Mucosa of stomach (tissue), 1 donor: ENCODE measurements around the gene PLPPR2.
A peak's percentile ranks its signal among the peaks of the same experiment; 100 is the strongest.
"Not testable (repeated sequence)": the region's sequence is repeated elsewhere in the genome, so short reads cannot be mapped to it uniquely, and the experiment has no call there.

Source experiments
- H3K27me3 ChIP-seq: one replicate; pipeline ENCODE4 v1.7.0; 2013; ENCODE audit warnings: mild to moderate bottlenecking, low read length; ENCODE audit not compliant: control insufficient read depth, insufficient read depth
- H3K36me3 ChIP-seq: one replicate; pipeline ENCODE4 v1.7.0; 2013; ENCODE audit warnings: low read length; ENCODE audit not compliant: control insufficient read depth, insufficient read depth
- H3K4me1 ChIP-seq: one replicate; pipeline ENCODE4 v1.7.0; 2013; ENCODE audit warnings: mild to moderate bottlenecking, low read length; ENCODE audit not compliant: control insufficient read depth, insufficient read depth
- H3K4me3 ChIP-seq: one replicate; pipeline ENCODE4 v1.7.0; 2013; ENCODE audit warnings: low read length
- H3K9ac ChIP-seq: one replicate; pipeline ENCODE4 v1.7.0; 2013; ENCODE audit warnings: mild to moderate bottlenecking, low read length, moderate library complexity
- H3K9me3 ChIP-seq: one replicate; pipeline ENCODE4 v1.7.0; 2013; ENCODE audit warnings: mild to moderate bottlenecking, low read length, moderate library complexity; ENCODE audit not compliant: control insufficient read depth
- donor health status: Pancreatic carcinoma.

PLPPR2 gene

DNA sequence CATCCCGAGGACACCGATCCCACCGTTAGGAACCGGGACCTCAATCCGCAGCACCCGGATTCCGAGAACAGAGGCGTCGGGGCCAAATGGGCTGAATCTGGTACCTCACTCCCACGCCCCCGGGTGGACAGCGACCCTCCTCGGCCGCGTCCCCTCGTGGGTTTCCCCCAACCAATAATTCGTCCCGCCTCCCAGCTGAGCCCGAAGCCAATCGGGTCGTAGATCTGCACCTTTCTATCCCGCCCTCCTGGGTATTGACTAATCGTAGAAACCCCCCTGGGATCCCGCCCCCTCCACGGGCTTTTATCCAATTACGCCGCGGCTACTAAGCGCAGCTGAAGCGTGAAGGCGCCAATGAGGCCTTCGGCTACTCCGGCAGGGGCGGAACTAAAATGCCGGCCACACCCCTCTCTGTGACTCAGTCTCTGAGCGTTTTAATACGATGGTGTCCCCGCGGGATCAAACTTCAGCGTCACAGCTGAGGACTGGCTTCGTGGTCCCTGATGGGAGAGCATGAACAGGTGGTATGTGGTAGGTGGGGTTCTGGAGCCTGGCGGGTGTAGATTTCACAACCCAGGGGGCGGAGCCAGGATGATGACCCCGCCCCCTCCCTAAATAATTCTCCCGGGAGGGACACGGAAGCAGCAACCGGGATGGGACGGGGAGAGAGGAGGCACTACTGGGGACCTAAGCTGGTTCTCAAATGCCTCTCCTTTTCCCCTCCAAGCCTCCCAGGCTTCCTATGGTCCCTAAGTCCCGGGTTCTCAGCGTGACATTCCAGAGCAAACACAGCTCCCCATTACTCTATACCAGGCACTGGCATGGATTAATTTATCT is 8.9 kb upstream of the PLPPR2 start, which contains the start of the genes CCDC159 and TMEM205:
Gene CCDC159, plus strand, starts transcription at position 416 of the 837 bp plus-strand sequence. Its CDS starts 88 bp downstream, at position 504.
Gene TMEM205, minus strand, starts transcription at position 165 of the 837 bp plus-strand sequence. CDS start 649 bp downstream, outside the sequence.
- peak within 1 kb of the TSS; percentile 39 for H3K4me3 ChIP-seq
- no peaks in the 10 kb centered on the region for H3K27me3 ChIP-seq
- H3K36me3 ChIP-seq, result no peaks in the 10 kb centered on the region
- no peaks in the 10 kb centered on the region for H3K9me3 ChIP-seq
- H3K9ac ChIP-seq, result peak within 1 kb of the TSS; percentile 61
- peaks cover 17% of the 10 kb centered on the region for H3K4me1 ChIP-seq

DNA sequence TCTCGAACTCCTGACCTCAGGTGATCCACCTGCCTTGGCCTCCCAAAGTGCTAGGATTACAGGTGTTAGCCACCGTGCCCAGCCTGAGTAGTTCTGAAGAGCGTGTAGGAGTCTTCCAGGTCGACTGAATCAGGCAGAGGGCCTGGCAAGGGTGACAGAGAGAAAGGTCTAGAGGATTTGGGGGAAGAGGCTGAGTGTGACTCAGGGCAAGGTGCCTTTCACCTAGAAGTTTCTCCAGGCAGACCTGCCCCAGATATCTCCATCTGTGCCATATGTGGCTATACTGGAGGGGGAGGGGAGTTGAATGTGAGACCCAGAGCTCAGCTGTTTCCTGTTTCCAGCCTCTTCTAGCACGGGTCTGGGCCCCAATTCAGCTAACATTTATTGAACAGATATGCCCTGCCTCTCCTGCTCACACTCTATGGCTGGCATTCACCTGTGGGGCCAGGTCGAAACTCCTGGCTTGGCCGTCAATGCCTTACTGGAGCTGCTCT is 7.6 kb upstream of the PLPPR2 start:
- H3K9me3 ChIP-seq, result no peaks in the 10 kb centered on the region
- H3K36me3 ChIP-seq, result no peaks in the 10 kb centered on the region
- H3K27me3 ChIP-seq, result no peaks in the 10 kb centered on the region
- H3K4me3 ChIP-seq, result no peak overlapping the region
- H3K4me1 ChIP-seq, result peaks cover 17% of the 10 kb centered on the region
- H3K9ac ChIP-seq, result no peak overlapping the region

DNA sequence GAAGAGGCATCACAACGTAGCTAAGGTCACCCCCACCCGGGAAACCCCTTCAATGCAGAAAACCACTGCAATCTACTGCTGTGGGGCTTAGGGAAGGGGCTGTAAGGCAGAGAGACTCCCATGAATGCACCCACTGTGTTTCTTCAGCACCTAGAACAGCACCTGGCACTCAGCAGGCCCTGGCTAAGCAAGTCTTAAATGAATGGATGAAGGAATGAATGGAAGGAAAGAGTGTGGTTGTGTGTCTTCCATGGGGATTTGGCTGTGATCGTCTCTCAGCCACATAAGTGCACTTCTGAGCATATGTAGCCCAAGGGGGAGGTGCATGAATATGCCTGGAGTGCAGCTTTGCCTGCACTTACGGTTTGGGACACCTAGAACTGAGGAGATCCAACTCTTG is 6.1 kb upstream of the PLPPR2 start:
- Histone ChIP-seq H3K36me3 (no peaks in the 10 kb centered on the region), H3K4me1 (peaks cover 15% of the 10 kb centered on the region), H3K4me3 (no peak overlapping the region), H3K9ac (no peak overlapping the region), H3K9me3 (no peaks in the 10 kb centered on the region), H3K27me3 (no peaks in the 10 kb centered on the region)

DNA sequence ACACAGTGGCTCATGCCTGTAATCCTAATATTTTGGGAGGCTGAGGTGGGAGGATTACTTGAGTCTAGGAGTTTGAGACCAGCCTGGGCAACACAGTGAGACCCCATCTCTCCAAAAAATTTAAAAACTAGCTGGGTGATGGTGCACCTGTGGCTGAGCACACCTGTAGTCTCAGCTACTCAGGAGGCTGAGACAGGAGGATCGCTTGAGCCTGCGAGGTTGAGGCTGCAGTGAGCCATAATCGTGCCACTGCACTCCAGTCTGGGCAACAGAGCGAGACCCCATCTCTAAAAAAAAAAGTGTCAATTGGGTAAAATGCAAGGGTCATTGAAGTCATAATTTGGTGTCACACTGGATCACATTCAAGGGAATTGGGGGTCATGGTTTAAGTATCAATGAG is 1.1 kb upstream of the PLPPR2 start:
- H3K27me3 ChIP-seq, H3K36me3 ChIP-seq, H3K4me1 ChIP-seq, H3K9me3 ChIP-seq, H3K4me3 ChIP-seq, H3K9ac ChIP-seq: not testable (repeated sequence)

DNA sequence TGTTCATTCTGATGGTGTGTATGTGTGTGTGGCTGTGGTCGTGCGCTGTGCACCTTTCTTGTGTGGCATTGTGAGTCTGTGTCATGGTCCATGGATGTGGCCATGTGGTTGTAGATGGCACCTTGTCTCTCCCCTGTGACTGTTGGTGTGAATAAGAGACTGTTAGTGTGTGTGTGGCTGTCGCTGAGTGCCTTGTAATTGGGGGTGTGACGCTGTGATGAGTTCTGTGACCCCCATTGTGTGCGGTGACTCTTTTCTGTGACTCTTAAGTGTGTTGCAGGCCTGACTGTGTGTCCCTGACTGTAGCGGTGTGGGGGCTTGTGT is 804 bp downstream of the PLPPR2 start:
- Histone ChIP-seq H3K4me3 (no peak overlapping the region), H3K4me1 (peaks cover 8% of the 10 kb centered on the region), H3K9ac (peak overlapping the region; percentile 47), H3K9me3 (no peaks in the 10 kb centered on the region), H3K27me3 (no peaks in the 10 kb centered on the region), H3K36me3 (no peaks in the 10 kb centered on the region)

DNA sequence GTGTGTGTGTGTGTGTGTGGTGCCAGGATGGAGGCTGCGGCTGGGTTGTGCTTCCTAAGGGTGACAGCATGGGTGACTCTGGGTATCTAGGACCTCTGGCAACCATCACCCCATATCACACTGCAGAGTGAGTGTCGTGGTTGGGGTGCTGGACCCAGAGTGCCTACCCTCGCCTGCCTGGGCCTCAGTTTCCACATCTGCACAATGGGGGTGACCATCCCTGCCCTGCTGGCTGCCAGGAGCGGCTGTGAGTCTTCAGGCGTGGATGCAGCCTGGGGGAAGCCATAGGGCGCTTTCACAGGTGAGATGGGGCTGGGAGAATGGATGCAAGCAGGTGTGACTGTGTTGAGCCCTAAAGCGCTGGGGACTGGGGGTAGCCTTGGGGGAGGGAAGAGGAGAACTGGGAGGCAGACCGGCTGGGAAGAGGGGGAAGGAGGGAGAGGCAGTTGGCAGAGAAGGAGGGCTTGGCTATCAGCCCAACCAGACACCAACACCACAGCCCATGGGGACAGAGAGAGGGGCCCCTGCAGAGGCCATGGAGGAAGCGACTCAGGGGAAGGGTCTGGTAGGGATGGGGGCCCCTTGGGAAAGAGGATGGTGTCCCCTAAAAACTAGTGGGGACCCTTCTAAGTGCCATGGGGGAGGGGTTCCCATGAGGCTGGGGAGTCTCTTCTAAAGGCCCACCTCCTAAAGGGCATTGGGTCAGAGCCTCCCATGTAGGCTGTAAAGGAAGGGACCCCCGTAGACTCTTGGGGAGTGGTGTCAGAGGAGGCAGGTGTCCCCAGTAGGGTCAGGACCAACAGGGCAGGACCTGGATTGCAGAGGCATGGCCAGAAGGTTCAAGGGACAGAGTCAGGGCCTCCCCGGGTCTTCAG is 1.7 kb downstream of the PLPPR2 start:
- no peaks in the 10 kb centered on the region for H3K27me3 ChIP-seq
- H3K9ac ChIP-seq, result no peak overlapping the region
- H3K4me1 ChIP-seq, result peaks cover 12% of the 10 kb centered on the region
- no peak overlapping the region for H3K4me3 ChIP-seq
- no peaks in the 10 kb centered on the region for H3K9me3 ChIP-seq
- no peaks in the 10 kb centered on the region for H3K36me3 ChIP-seq

DNA sequence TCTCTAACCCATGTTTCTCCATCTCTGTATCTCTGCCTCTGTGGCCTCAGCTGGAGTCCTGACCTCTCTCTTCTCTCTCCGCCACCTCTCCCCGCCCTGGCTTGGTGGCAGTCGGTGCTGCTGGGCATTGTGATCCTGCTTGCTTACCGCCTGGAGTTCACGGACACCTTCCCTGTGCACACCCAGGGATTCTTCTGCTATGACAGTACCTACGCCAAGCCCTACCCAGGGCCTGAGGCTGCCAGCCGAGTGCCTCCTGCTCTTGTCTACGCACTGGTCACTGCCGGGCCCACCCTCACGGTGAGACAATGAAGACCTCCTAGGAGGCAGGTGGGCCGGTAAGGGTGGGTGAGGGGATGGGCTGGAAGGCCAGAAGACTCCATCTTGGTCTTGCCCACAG is 4.2 kb downstream of the PLPPR2 start:
- Histone ChIP-seq H3K9me3 (no peaks in the 10 kb centered on the region), H3K4me3 (no peak overlapping the region), H3K36me3 (no peaks in the 10 kb centered on the region), H3K4me1 (peaks cover 13% of the 10 kb centered on the region), H3K9ac (no peak overlapping the region), H3K27me3 (no peaks in the 10 kb centered on the region)

DNA sequence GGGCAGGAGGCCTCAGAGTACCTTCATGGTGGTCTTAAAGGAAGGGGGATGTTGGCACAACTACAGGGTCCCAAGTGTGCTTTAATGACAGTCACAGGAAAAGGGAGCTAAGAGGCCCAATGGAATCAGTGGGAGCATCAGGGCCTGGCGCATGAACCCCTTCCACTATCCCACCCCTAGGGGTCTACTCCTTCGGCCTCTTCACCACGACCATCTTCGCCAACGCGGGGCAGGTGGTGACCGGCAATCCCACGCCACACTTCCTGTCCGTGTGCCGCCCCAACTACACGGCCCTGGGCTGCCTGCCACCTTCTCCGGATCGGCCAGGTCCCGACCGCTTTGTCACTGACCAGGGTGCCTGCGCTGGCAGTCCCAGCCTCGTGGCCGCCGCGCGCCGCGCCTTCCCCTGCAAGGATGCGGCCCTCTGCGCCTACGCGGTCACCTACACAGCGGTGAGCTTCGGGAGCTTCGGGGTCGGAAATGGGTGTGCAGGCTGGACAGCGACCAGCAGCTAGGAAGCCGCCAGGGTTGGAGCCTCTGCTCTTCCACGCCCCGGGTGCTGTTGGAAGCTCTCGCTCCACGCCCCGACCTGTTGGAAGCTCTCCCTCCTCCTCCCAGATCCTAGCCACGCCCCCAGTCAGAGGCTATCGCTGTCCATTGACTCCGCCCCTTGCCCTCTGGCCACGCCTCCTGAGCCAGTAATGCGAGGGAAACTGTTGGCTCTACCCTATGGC is 6.0 kb downstream of the PLPPR2 start:
- Histone ChIP-seq H3K27me3 (no peaks in the 10 kb centered on the region), H3K4me3 (no peak overlapping the region), H3K9ac (no peak overlapping the region), H3K9me3 (no peaks in the 10 kb centered on the region), H3K4me1 (peaks cover 7% of the 10 kb centered on the region), H3K36me3 (no peaks in the 10 kb centered on the region)

DNA sequence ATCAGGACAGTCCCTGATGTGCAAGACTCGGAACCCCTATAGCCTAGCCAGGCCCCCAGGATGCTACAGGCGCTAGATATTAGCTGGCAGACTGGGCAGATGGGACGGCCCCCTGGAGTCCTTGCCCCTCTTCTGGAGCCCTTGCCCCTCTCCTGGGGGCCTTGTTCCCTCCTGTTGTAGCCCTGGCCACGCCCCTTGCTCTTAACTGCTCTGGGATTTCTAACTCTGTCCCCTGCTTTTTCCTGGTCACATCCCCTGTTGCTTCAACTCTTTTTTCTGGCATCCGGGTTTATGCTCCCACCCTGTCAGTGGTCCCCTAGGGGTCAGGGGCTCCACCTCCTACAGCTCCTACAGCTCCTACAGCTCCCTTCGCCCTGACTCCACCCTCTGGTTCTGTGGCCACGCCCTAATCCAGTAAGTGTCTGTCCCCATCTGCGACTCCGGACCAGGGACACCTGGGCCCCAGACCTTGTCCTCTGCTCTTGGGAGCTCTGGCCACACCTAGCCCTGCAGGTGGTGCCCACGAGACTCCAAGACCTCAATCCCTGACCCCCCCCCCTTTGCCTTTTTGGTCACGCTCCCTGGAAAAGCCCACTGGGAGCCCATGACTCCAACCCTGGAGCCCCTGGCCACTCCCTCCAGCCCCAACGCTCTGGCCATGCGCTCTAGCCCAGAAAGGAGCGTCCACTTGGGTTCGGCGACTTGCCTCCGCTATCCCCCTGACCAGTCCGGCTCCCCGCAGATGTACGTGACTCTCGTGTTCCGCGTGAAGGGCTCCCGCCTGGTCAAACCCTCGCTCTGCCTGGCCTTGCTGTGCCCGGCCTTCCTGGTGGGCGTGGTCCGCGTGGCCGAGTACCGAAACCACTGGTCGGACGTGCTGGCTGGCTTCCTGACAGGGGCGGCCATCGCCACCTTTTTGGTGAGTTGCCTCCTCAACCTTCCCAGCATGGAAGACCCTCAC is 6.8 kb downstream of the PLPPR2 start:
- H3K4me1 ChIP-seq, result peaks cover 5% of the 10 kb centered on the region
- no peaks in the 10 kb centered on the region for H3K9me3 ChIP-seq
- H3K27me3 ChIP-seq, result no peaks in the 10 kb centered on the region
- H3K4me3 ChIP-seq, result no peak overlapping the region
- no peaks in the 10 kb centered on the region for H3K36me3 ChIP-seq
- no peak overlapping the region for H3K9ac ChIP-seq

DNA sequence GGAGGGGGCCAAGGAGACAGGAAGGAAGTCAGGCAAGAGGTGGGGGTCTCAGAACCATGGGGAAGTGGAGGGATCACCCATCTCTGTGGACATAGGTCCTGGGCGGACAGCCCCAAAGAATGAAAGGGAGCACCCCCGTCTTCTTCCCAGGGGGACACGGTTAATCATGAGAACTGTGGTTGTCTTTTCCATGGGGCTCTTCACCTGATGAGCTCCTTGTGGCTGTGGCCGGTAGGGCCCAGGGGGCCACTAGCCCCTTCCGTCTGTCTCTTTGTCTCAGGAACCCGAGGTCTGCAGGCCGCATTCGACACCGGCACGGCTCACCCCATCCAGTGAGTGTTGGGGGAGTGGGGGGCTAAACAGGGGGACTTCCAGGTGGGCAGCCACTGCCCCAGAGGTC is 8.6 kb downstream of the PLPPR2 start:
- peaks cover 5% of the 10 kb centered on the region for H3K4me1 ChIP-seq
- no peak overlapping the region for H3K4me3 ChIP-seq
- no peak overlapping the region for H3K9ac ChIP-seq
- no peaks in the 10 kb centered on the region for H3K36me3 ChIP-seq
- H3K9me3 ChIP-seq, result no peaks in the 10 kb centered on the region
- no peaks in the 10 kb centered on the region for H3K27me3 ChIP-seq
